Mesendoderm (in vitro differentiated cells): ENCODE measurements around the gene ARL13B.
"Not testable (repeated sequence)": the region's sequence is repeated elsewhere in the genome, so short reads cannot be mapped to it uniquely, and the experiment has no call there.

ENCODE experiments used
- DNase-seq: peaks from one replicate; pipeline ENCODE4 v3.0.0; 2013
- H2AK5ac ChIP-seq: 2 replicates; pipeline ENCODE4 v1.6.1; 2013; ENCODE audit warnings: low read length, inconsistent platforms
- H2BK120ac ChIP-seq: 2 replicates; pipeline ENCODE4 v1.6.1; 2013; ENCODE audit warnings: low read depth, mild to moderate bottlenecking, low read length, moderate library complexity, mixed read lengths
- H2BK15ac ChIP-seq: replicated peaks from 2 replicates; pipeline ENCODE4 v1.6.1; 2013; ENCODE audit warnings: low read depth, mild to moderate bottlenecking, moderate library complexity
- H2BK5ac ChIP-seq: 2 replicates; pipeline ENCODE4 v1.6.1; 2013; ENCODE audit warnings: low read length, inconsistent platforms
- H3K18ac ChIP-seq: 2 replicates; pipeline ENCODE4 v1.6.1; 2013; ENCODE audit warnings: mild to moderate bottlenecking, low read length, mixed read lengths
- H3K23ac ChIP-seq: one replicate; pipeline ENCODE4 v1.6.1; 2013; ENCODE audit warnings: low read length
- H3K27ac ChIP-seq: 2 replicates; pipeline ENCODE4 v1.5.1; 2013; ENCODE audit warnings: low read depth, mild to moderate bottlenecking, inconsistent platforms, low read length, moderate library complexity
- H3K27me3 ChIP-seq: 2 replicates; pipeline ENCODE4 v1.6.1; 2013; ENCODE audit warnings: low read length, control low read depth, mild to moderate bottlenecking, inconsistent platforms; ENCODE audit not compliant: insufficient read depth, poor library complexity
- H3K36me3 ChIP-seq: 2 replicates; pipeline ENCODE4 v1.6.1; 2013; ENCODE audit warnings: low read length, inconsistent platforms; ENCODE audit not compliant: control insufficient read depth, insufficient read depth
- H3K4ac ChIP-seq: one replicate; pipeline ENCODE4 v1.6.1; 2013; ENCODE audit warnings: low read depth, mild to moderate bottlenecking, low read length, moderate library complexity
- H3K4me1 ChIP-seq: 2 replicates; pipeline ENCODE4 v1.6.1; 2013; ENCODE audit warnings: low read depth, low read length, inconsistent platforms; ENCODE audit not compliant: control insufficient read depth
- H3K4me2 ChIP-seq: 2 replicates; pipeline ENCODE4 v1.6.1; 2013; ENCODE audit warnings: low read length
- H3K4me3 ChIP-seq: 2 replicates; pipeline ENCODE4 v1.5.1; 2013; ENCODE audit warnings: mild to moderate bottlenecking, low read length
- H3K56ac ChIP-seq: one replicate; pipeline ENCODE4 v1.6.1; 2013; ENCODE audit warnings: low read length
- H3K79me1 ChIP-seq: 2 replicates; pipeline ENCODE4 v1.6.1; 2013; ENCODE audit warnings: low read length, inconsistent platforms
- H3K79me2 ChIP-seq: 2 replicates; pipeline ENCODE4 v1.6.1; 2013; ENCODE audit warnings: mild to moderate bottlenecking, low read length; ENCODE audit not compliant: control insufficient read depth, insufficient read depth
- H3K9ac ChIP-seq: 2 replicates; pipeline ENCODE4 v1.6.1; 2013; ENCODE audit warnings: low read length, inconsistent platforms
- H4K5ac ChIP-seq: one replicate; pipeline ENCODE4 v1.6.1; 2013; ENCODE audit warnings: low read length
- H4K8ac ChIP-seq: one replicate; pipeline ENCODE4 v1.6.1; 2013; ENCODE audit warnings: low read depth, mild to moderate bottlenecking, control low read depth, low read length, moderate library complexity
- WGBS: extraction: QIAGEN DNeasy Blood & Tissue Kit; methylation state at CpG from one replicate; pipeline ENCODE4 v1.1.7; 2013; ENCODE audit warnings: low lambda C conversion rate, missing lambda C conversion rate; ENCODE audit not compliant: insufficient coverage; ENCODE audit errors: extremely low coverage; 5-methylcytosine and 5-hydroxymethylcytosine counted together

ARL13B gene

DNA sequence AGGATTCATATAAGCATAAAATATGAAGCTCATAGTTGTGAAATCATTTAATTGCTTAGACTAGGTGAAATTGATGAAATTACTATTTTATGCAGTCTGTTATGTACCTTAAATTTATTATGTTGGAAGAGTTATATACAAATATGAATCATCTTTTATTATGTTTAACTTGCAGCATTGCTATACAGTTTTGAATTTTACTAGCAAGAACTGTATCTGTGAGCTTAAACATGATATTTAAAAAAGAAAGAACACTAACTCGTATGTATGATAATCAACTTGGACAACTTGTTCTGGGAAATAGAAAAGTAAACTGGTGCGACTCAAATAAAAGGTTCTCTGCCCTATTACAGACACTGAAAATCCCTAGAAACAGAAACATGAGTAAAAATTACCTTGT, 46.7 kb downstream of the ARL13B start:
- Histone ChIP-seq H3K27ac (no peak overlapping the region), H3K4me2 (no peak overlapping the region), H3K23ac (no peak overlapping the region), H4K5ac (no peak overlapping the region), H3K9ac (no peak overlapping the region), H3K36me3 (no peaks in the 10 kb centered on the region), H3K4me3 (no peak overlapping the region), H3K18ac (no peak overlapping the region), H3K4me1 (no peaks in the 10 kb centered on the region), H3K79me2 (no peaks in the 10 kb centered on the region), H3K4ac (no peak overlapping the region), H2AK5ac (no peak overlapping the region), H3K56ac (no peak overlapping the region), H3K79me1 (no peaks in the 10 kb centered on the region), H3K27me3 (no peaks in the 10 kb centered on the region), H2BK15ac (no peak overlapping the region), H2BK5ac (no peak overlapping the region), H4K8ac (no peak overlapping the region), H2BK120ac (no peak overlapping the region)
- no peak for DNase-seq
- WGBS, result no CpG with 5 or more reads among the region's 2 CpGs

DNA sequence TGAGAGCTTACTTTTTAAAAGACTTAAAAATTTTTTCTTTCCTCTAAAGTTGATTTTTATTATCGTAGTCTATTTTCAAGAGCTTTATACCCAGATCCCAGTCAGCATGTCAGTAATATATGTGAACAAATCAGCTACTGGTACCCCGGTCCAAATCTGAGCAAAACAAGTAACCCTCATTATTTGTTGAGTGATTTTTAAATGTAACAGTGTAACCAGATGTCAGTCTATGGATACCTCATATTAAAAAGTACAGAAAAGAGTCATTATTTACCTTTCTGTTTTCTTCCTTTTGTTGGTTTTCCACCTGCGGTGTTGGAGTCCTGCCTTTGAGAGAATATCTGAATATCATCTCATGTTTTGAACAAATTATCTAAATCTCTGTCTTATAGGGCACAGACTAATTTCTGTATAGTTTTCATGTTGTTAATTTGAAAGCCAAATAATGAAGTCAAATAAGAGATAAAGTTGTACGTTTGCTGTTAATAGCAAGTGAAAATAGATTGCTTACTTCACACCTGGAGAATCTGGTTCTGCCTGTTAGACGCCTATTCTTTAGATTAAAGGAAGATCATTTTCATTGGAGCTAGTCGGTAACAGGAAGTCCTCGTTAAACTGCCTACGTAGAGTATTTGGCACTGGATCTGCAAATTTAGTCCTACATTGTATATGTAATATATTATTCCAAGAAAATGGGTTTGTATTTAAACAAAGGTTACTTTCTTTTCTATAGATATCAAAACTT, 48.3 kb downstream of the ARL13B start, which contains the start of gene STX19:
Gene STX19, minus strand, starts transcription at position 505 of the 745 bp plus-strand sequence. CDS start 13,328 bp downstream, outside the sequence.
- H3K56ac ChIP-seq, result no peak within 1 kb of the TSS
- no peak within 1 kb of the TSS for H2AK5ac ChIP-seq
- no peak within 1 kb of the TSS for H4K5ac ChIP-seq
- H3K36me3 ChIP-seq, result no peaks in the 10 kb centered on the region
- no peak within 1 kb of the TSS for H3K9ac ChIP-seq
- H3K27ac ChIP-seq, result no peak within 1 kb of the TSS
- no peak within 1 kb of the TSS for H4K8ac ChIP-seq
- no peak within 1 kb of the TSS for H3K4ac ChIP-seq
- no peak within 1 kb of the TSS for H3K23ac ChIP-seq
- H3K18ac ChIP-seq, result no peak within 1 kb of the TSS
- no peak within 1 kb of the TSS for H2BK5ac ChIP-seq
- no peaks in the 10 kb centered on the region for H3K79me1 ChIP-seq
- no peak within 1 kb of the TSS for H3K4me3 ChIP-seq
- H3K79me2 ChIP-seq, result no peaks in the 10 kb centered on the region
- WGBS, result no CpG with 5 or more reads among the region's 8 CpGs
- peak; percentile 58 for DNase-seq
- no peaks in the 10 kb centered on the region for H3K27me3 ChIP-seq
- H2BK15ac ChIP-seq, result no peak within 1 kb of the TSS
- H2BK120ac ChIP-seq, result no peak within 1 kb of the TSS
- no peak within 1 kb of the TSS for H3K4me2 ChIP-seq
- no peaks in the 10 kb centered on the region for H3K4me1 ChIP-seq

DNA sequence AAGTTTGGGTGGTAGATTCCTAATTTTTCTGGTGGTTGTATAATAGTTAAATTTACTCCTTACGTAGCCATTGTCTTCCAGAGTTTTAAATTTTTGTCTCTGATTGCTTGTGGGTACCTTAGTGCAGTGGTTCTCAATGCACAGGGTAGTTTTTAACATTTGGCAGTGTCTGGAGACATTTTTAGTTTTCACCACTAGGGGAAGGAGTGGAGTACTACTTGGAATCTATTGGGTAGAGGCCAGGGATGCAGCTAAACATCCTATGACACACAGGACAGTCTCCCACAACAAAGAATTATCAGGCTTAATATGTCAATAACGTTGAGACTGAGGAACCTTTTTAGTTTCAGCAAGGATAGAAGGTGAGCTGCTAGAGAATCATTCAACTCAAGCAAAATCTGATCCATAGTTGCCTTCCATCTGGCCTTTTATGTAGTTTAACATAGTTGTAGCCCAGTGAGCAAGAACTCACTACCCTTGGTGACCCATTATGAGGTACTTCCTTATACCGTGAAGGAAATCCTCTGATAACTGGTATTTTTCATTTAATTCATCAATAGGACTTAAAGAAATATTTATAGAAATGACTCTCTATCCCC, 57.1 kb downstream of the ARL13B start:
- no peak overlapping the region for H3K56ac ChIP-seq
- H4K8ac ChIP-seq, result no peak overlapping the region
- DNase-seq, result peak; percentile 64
- no peak overlapping the region for H2BK5ac ChIP-seq
- H3K4ac ChIP-seq, result no peak overlapping the region
- H3K4me3 ChIP-seq, result no peak overlapping the region
- H4K5ac ChIP-seq, result no peak overlapping the region
- no peak overlapping the region for H3K4me2 ChIP-seq
- H2BK120ac ChIP-seq, result no peak overlapping the region
- no peak overlapping the region for H3K27ac ChIP-seq
- H3K79me2 ChIP-seq, result no peaks in the 10 kb centered on the region
- H2AK5ac ChIP-seq, result no peak overlapping the region
- H2BK15ac ChIP-seq, result no peak overlapping the region
- no CpG with 5 or more reads among the region's 3 CpGs for WGBS
- H3K36me3 ChIP-seq, result no peaks in the 10 kb centered on the region
- H3K18ac ChIP-seq, result no peak overlapping the region
- no peaks in the 10 kb centered on the region for H3K79me1 ChIP-seq
- no peak overlapping the region for H3K23ac ChIP-seq
- no peaks in the 10 kb centered on the region for H3K27me3 ChIP-seq
- H3K4me1 ChIP-seq, result no peaks in the 10 kb centered on the region
- no peak overlapping the region for H3K9ac ChIP-seq

DNA sequence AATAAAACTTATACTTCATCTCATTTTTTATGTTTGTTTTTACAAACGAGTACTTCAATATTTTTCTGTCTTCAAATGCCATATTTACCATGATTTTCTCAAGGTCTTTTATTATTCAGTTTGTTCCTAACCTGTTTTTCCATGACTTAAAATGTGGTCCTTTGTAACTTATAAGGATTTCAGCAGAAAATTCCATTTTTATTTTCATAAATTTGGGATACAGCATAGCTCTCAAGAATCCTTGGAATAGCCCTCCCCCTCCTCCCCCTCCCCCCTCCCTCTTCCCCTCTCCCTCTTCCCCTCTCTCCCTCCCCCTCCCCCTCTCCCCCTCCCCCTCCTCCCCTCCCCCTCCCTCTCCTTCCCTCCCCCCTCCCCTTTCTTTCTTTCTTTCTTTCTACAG, 63.3 kb downstream of the ARL13B start:
- no peaks in the 10 kb centered on the region for H3K36me3 ChIP-seq
- WGBS, result no CpG with 5 or more reads among the region's 1 CpG
- H3K9ac ChIP-seq, result no peak overlapping the region

DNA sequence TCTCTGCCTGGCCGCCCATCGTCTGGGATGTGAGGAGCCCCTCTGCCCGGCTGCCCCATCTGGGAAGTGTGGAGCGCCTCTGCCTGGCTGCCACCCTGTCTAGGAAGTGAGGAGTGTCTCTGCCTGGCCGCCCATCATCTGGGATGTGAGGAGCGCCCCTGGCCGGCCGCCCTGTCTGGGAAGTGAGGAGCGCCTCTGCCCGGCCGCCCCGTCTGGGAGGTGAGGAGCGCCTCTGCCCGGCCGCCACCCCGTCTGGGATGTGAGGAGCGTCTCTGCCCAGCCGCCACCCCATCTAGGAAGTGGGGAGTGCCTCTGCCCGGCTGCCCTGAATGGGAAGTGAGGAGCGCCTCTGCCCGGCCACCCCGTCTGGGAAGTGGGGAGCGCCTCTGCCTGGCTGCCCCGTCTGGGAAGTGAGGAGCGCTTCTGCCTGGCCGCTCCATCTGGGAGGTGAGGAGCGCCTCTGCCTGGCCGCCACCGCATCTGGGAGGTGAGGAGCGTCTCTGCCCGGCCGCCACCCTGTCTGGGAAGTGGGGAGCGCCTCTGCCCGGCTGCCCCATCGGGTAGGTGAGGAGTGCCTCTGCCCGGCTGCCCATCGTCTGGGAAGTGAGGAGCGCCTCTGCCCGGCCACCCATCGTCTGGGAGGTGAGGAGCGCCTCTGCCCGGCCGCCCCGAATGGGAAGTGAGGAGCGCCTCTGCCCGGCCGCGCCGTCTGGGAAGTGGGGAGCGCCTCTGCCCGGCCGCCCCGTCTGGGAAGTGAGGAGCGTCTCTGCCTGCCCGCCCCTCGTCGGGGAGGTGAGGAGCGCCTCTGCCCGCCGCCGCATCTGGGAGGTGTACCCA, 64.4 kb downstream of the ARL13B start:
- not testable (repeated sequence) for H3K36me3 ChIP-seq, H3K4me3 ChIP-seq, H3K79me2 ChIP-seq, H3K4me1 ChIP-seq, H3K18ac ChIP-seq, H2AK5ac ChIP-seq, H3K27ac ChIP-seq, H3K23ac ChIP-seq, H3K4ac ChIP-seq, H2BK15ac ChIP-seq, H3K27me3 ChIP-seq, H3K56ac ChIP-seq, H3K9ac ChIP-seq, H3K79me1 ChIP-seq, DNase-seq, H3K4me2 ChIP-seq, H4K5ac ChIP-seq, H2BK5ac ChIP-seq, H2BK120ac ChIP-seq, H4K8ac ChIP-seq
- WGBS, result no CpG with 5 or more reads among the region's 61 CpGs

More for the DNA sequence above, 63.3 kb downstream of the ARL13B start:
- no peak overlapping the region for H2AK5ac ChIP-seq
- H2BK120ac ChIP-seq, result no peak overlapping the region
- DNase-seq, result no peak
- no peak overlapping the region for H2BK15ac ChIP-seq
- H4K8ac ChIP-seq, result no peak overlapping the region
- H3K4ac ChIP-seq, result no peak overlapping the region
- no peak overlapping the region for H3K56ac ChIP-seq
- H3K27me3 ChIP-seq, result no peaks in the 10 kb centered on the region
- H3K79me1 ChIP-seq, result no peaks in the 10 kb centered on the region
- no peak overlapping the region for H3K4me3 ChIP-seq
- no peak overlapping the region for H3K23ac ChIP-seq
- H3K27ac ChIP-seq, result no peak overlapping the region
- no peaks in the 10 kb centered on the region for H3K79me2 ChIP-seq
- no peak overlapping the region for H3K4me2 ChIP-seq
- no peak overlapping the region for H2BK5ac ChIP-seq
- H3K4me1 ChIP-seq, result no peaks in the 10 kb centered on the region
- no peak overlapping the region for H4K5ac ChIP-seq
- no peak overlapping the region for H3K18ac ChIP-seq
